RPMI8226 (cell line): ENCODE measurements around the gene TAS2R38.
"Not testable (repeated sequence)": the region's sequence is repeated elsewhere in the genome, so short reads cannot be mapped to it uniquely, and the experiment has no call there.

ENCODE experiments used
- DNase-seq: peaks from one replicate; pipeline ENCODE4 v3.0.0-alpha.2; 2015

Gene TAS2R38

DNA sequence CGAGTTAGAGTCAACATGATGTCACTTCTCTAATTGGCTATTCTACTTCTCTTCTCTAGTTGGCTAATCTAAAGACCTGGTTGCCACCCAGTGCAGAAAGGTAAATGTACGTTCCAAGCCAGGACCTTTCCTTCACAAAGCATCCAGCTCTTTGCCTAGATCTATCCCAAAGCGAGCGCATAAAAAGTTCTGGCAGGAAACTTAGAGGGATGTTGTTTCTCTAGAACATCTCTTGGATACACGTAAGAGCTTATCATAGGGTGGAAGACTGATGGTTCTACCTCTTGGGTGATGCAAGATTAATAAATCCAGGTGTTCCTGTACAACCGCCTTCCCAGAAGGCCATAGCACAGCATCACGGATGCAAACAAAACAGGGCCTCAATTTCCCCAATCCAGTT is at the start of gene TAS2R38:
TAS2R38 (minus strand) TSS at position 101 of the 400 bp plus-strand sequence; CDS start at position 17, 84 bp downstream.
- DNase-seq = no peak

DNA sequence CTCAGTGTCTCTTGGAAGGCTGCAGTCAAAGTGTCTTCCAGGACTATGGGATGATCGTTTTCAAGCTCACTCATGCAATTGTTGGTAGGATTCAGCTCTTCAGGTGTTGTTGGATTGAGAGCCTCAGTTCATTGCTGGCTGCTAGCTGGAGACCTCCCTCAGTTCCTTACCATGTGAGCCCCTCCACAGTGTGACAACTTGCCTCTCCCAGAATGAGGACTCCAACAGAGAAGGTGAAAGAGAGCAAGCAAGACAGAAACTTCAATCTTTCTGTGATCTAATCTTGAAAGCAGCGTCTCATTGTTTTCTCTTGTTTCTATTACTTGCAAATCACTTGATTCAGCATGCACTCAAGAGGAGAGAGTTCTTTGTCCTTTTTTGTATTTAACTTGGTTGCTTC is 44.6 kb upstream of the TAS2R38 start:
- no peak for DNase-seq

DNA sequence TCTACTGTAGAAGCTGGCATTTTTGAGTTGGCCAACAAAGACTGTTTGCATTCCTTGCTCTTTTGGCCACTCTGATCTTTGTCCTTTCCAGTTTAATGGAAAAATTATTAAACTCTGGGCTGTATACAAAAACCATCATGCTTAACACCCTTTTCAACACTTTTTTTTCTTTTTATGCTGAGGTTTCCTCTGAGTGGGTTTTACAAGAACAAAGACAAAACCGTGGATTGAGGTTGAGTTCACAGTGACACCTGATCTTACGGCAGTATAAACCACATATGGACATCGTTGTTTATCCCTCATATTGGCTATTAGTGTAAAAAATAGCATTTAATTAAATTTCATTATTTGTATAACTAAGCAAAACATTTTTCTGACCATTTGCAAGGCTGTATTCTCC is 43.9 kb upstream of the TAS2R38 start:
- no peak for DNase-seq

DNA sequence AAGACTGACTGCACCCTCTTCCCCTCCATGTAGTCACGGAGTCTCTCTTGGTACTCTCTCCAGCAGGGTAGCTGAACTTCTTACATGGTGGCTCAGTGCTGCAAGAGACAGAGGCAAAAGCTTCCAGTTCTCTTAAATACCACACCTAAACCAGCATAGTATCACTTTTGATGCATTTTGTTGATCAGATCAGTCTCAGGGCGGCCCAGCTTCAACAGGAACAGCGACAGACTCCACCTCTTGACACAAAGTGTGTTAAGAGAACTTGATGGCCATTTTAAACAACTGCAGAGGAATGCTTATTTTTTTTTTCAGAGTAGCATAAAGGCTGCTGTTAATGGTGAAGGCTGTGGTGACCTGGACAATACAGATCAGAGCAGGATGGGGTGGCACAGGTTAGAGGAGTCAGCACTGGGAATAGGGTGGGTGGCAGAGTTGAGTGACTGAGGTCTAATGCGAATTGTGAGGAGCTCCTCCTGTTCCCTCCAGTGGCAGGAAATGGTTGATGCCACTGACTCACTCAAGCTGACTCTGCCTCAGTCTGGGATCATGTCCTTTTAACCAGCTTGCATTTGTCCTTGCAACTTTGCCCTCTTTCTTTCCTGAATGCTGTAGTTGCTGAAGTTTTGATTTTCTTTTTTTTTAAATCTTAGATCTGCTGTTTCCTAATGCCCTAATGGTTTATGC is 39.4 kb upstream of the TAS2R38 start:
- no peak for DNase-seq

DNA sequence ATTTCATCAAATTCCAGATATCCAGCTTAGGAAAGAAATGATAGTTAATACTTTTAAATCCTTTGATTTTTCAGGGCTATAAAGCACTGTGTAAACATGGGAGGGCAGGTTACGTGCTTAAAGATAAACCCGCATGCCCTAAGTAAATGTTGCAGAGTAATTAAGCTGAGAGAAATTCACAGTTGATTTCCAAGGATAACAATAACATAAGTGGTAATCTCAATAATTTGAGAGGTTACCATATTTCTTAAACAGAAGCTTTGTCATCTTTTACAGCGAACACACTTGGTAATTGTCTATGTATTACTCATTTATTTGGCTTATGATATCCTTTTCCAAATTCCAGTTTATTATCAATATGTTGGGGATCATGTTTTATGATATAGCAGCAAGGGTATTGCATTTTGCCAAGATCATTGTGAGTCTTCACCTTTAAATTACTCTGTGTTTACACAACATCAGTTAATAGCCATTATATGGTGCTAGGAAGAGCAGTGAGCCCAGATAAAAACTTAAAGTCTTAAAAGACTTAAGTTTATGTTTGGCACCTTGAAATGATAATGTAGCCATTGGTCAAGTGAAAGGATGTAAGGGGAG is 37.5 kb upstream of the TAS2R38 start:
- DNase-seq = no peak

DNA sequence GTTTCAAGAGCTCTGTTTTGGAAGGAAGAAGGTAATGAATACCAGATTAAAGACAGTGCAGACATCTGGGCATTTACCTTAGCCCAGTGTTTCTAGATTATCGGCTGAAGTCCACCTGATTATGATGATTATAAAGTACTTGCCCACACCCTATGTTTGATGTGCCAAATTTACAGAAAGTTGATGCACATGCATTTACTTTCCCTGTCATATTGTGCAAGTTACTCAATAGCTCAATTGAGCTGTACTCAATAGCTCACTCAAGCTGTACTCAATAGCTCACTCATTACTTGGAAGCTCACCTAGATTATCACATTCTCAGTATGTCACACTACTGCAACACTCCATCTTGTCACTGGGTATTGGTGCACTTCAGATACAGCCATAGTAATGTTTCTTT is 35.6 kb upstream of the TAS2R38 start:
- no peak for DNase-seq

DNA sequence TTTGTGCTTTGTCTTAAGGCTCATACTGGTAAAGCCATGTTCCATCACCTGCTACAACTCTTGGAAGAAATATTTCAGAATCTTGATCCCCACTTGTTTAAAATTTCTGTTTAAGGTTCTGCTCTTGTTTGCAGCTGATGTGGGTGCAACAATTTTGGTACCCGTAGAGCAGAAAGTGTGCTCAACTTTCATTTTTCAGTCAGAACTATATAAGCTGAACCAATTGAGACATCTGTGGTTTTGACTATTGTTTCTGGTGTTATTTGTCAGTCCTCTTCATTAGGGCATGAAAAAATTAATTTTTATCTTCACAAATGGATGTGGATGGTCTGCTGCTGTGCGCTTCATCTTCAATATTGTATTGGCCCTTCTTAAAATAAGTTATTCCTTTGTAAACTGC is 33.0 kb upstream of the TAS2R38 start:
- DNase-seq = no peak

DNA sequence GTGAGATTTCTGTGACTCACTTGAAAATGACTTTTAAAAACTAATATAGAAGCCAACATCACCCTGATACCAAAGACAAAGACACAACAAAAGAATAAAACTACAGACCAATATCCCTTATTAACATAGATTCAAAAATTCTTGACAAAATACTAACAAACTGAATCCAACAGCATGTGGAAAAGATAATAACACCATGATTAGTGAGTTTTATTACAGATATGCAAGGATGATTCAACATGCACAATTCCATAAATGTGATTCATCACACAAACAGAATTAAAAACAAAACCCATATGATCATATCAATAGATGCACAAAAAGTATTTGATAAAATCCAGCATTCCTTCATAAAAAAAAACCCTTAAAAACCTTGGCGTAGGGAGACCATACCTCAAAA is 28.6 kb upstream of the TAS2R38 start:
- no peak for DNase-seq

DNA sequence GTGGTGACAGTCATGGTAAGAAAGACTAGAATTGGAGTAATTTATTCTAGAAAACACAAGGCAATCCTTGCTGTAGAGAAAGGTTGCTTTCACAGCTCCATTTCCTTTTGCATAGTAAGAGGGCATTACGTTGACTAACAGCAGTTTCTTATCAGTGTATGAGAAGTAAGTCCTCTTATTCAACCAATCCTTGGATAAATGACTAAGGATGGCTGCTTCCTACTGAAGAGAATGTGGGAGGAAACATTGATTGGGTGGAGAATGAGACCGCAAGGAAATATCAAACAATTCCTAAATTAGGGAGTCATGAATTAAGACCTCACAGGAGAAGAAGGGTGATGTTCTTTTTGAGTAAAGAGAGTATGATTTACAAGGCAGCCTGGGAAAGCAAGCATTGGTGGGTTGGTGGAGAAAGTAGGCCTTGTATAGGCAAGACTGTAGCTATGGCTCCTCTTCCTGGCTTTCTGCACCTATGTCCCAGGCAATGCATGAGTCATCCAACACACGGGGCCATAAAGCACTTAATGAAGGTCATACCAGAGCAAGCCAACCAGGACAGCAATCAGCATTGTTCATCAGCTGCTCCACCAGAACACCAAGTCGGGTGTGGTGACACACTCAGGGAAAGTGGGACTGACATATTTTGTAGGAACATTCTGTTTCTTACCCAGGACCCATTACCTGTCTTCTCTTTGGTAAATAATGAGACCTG is 27.7 kb upstream of the TAS2R38 start:
- DNase-seq = no peak

DNA sequence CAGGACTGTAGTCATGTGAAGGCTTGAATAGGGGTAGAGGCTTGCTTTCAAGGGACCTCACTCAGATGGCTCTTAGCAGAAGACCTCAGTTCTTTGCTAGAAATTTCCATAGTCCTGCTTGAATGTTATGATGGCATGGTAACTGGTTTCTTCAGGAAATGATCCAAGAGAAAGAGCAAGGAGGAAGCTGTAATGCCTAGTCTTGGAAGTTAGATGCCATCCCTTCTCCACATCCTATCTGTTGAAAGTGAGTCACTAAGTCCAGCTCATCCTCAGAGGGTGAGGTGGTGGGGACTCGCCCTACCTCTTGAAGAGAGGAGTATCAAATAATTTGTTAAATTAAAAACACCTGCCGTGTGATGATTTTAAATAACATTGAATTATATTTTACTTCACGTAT is 26.7 kb upstream of the TAS2R38 start:
- no peak for DNase-seq

DNA sequence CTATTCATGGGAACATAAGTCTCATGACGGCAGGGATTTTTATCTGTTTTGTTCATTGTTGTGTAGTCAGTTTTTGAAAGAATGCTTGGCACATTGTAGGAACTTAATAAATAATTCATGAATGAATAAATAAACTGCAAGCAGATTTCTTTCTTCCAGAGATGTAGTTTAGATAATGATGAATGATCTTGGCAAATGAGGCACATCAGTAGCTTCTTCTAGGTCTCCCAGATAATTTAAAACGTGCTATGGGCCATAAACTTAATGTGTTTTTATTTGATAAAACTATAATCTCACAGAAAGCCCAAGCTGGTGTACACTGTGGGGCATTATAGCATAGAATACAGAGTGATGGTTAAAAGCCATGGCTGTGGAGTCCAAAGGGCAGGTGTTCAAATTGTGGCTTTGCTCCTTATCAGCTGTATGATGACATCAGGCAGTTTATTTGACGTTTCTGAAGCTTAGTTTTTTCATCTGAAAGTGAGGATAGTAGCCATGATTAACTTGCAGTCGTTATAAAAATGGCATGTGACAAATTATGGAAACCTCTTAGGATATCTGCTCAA is 25.6 kb upstream of the TAS2R38 start:
- DNase-seq = no peak

DNA sequence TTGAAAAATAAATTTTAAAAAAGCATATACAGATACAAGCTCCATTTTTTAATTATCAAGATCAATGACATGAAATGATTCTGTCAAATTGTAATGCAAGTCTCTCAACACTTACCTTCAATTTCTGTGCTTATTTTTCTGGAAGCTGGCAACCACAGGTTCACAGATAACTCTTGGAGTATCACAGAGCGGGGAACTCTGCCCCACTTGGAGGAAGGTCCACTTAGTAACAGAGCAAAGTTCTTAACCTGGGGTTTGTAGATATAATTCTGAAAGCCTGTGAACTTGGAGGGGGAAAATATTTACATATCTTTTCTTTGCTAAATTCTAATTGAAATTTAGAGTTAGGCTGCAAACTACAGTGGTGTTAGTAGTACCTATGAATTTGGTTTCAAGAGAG is 19.8 kb upstream of the TAS2R38 start:
- no peak for DNase-seq

DNA sequence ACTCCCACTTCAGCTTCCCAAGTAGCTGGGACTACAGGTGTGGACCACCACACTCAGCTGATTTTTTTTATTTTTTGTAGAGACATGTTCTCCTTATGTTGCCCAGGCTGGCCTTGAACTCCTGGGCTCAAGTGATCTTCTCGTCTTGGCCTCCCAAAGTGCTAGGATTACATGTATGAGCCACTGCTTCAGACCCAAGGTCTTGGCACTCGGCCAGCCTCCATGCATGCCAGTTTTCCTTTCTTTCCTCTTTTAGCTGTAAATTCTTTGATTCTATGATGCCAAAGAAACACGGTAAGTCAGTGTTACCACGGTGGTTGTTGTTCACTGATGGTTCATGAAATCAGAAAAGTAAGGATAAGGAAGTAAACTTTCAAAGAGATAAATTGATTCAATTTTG is 19.1 kb upstream of the TAS2R38 start:
- no peak for DNase-seq

DNA sequence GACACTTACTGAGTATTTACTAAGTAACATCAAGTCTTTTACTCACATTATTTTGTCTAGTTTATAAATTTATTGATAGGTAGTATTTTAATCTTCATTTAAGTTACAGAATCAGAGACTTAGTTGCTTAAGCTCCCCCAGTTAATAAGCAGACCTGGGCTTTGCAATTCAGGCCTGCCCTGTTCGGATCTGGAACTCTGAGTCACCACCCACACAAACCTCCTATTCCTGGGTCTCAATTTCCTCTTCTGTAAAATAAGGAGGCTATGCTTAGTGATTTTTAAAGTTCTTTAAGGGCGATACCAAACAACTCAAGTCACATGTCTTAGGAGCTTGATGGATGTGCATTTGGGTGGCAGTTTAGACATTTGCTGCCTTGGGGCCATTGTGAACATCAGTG is 18.6 kb upstream of the TAS2R38 start:
- no peak for DNase-seq

DNA sequence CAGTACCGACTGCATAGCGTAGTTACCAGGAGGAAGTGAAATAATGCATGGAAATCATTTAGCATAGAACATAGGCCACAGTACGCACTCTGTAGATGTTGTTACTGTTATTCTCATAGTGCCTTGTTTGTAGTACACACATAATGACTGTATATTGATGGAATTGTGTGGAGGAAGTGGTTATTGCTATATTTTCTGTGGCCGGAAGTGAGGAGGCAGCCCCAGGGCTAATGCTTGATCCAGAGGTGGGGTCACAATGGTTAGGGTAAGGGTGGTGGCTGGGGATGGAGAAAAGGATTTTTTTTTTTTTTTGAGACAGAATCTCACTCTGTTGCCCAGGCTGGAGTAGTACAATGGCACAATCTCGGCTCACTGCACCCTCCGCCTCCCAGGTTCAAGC is 17.6 kb upstream of the TAS2R38 start:
- DNase-seq = no peak

DNA sequence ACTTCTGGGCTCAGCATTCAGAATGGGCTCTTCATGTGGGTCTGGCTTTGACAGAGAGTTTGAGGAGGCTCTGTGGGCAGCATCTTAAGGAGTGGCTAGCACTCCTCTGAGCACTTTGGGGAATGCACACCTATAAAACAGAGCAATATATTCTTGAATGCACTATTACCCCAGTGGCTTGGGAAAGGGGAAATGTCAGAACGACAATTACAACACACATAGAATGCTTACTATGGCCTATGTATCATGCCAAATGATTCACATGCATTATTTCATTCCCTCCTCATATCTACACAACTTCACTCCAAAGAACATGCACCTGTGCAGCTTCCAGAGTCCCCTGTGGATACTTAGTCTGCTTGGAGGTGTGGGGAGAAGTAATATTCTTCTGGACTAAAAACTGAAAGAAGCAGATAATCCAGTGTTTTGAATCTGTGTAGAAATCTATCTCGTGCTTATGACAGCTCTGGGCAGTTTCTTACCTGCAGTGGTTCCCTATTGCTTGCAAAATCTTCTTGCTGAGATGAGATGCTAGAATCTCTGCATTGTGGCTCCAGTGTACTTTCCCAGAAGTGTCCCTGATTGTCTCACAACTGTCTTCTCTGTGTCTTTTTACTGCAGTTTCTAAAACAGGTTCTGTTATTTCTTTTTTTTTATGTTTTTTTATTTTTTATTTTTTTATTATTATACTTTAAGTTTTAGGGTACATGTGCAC is 16.6 kb upstream of the TAS2R38 start:
- no peak for DNase-seq

DNA sequence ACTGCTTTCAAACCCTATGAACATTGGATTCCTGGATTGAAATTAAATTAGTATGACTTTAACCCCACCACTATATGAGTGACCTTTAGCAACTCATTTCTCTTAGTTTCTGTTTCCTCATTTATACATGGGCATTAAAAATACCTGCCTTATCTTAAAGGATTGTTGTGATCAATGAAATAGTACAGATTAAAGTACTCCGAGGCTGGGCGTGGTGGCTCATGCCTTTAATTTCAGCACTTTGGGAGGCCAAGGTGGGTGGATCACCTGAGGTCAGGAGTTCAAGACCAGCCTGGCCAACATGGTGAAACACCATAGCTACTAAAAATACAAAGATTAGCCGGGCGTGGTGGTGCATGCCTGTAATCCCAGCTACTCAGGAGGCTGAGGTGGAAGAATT is 14.2 kb upstream of the TAS2R38 start:
- DNase-seq = not testable (repeated sequence)

DNA sequence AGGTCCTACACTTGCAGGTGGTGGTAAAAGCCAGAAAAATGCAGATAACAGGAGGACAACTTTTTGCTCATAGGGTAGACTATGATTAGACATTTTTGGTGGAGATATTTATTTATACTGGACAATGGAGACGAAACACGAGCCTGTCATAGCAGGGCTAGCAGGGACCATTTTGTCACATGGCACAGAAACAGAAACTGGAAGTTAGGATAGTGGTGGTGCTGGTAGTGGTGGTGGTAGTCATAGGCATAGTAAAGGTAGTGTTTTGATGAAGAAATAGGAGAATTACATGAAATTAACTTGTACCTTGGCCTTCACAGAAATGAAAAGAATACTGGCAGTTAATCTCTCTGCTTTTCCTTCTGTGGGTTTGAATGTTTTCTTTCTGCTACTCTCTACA is 13.3 kb upstream of the TAS2R38 start:
- no peak for DNase-seq

DNA sequence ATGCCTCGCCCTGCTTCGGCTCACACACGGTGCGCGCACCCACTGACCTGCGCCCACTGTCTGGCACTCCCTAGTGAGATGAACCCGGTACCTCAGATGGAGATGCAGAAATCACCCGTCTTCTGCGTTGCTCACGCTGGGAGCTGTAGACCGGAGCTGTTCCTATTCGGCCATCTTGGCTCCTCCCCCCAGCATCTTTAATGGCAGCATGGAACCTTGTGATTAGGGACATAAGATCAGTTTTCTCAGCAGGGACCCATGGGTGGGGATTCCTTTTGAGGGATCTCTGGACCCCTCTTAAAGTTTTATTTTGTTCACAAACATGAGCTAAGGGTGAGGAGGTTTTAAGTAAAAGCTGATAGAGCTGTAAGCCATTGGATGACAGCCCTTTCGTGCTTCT is 12.4 kb upstream of the TAS2R38 start:
- DNase-seq = not testable (repeated sequence)

DNA sequence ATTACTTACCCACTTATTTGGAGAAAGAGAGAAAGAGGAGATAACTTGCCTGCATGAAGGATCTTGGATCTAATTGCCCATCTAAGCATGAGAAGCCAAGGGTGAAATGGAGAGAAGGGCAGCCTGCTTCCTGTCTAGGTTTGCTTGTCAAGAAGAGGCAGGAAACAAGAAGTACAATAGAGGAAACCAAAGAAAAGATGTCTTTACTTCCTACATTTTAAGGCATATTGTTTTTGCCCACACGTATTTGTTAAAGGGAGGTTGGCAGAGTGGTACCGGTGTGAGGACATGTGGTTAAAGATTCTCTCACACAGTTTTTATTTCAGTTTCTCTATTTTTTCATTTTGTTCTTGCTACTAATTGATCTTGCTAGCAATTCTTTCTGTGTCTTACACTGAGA is 6.0 kb upstream of the TAS2R38 start:
- no peak for DNase-seq

DNA sequence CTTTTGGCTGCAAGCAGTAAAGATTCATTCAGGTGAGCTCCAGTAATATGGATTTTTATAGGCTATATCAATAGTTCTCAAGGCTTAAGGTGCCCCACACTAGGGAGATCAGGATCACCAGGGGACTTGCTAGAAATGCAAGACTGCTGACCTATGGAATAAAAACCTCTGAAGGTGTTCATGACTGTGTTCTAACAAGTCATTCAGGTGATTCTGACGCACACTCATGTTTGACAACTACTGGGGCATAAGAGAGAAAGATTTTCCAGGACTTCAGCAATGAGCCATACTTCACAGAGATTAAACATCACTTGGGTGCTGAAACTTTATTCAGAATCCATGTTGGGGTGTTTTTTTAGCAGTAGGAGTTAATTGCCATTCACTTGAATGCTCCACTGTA is 4.8 kb upstream of the TAS2R38 start:
- no peak for DNase-seq

DNA sequence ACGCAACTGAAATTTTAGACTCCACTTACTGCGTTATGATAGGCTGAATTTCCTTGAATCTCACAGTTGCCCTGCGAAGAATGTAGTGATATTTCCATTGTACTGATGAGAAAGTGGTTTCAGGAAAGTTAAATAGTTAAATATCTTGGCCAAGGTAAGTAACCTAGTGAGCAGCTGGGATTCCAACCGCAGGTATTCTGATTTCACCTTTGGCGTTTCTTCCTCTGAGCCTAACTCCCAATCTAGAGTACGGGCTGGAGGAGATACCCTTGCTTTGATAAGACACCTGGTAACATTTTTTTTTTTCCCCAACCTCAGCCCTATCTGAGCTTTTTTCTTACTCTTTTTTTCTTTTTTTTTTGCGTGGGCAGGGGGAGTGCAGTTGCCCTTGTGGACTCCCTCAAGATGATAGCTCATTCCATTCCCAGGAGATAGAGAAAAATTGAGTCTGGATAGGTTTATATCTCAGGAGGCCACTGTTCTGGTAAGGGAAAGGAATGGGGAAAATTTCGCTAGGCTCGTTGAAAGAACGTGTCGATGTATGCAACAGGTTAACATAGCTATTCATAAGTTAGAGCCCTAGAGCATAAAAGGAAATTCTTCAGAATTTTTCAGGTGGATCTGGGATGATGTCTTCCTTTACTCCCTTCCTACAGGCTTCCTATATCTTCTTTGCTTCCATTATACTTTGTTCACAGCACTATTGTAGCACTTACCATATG is 3.1 kb upstream of the TAS2R38 start:
- DNase-seq = no peak
